SK-N-SH treated with all-trans-retinoic acid at 6 μM for 48 hours (cell line): ENCODE results near the gene TMCC3.
A peak's percentile ranks its signal among the peaks of the same experiment; 100 is the strongest.

Experiments used
- ATAC-seq: fragments of 200-7000 bp; cut with Tn5 transposase; 3 replicates; pipeline ENCODE4 v1.9.1; 2020; ENCODE audit warnings: mild to moderate bottlenecking, moderate library complexity
- ARNTL ChIP-seq: fragments of 450-650 bp; formaldehyde crosslinking; IDR thresholded peaks from 2 replicates; pipeline ENCODE4 v1.5.0; 2020; ENCODE audit warnings: low read depth, mild to moderate bottlenecking, moderate library complexity, borderline replicate concordance
- CSDC2 ChIP-seq: fragments of 250-450 bp; sonication (Bioruptor Pico); IDR thresholded peaks from 2 replicates; pipeline ENCODE4 v1.5.0; 2020; ENCODE audit warnings: mild to moderate bottlenecking, moderate library complexity
- ESRRG ChIP-seq: fragments of 250-450 bp; sonication (Bioruptor Pico); IDR thresholded peaks from 2 replicates; pipeline ENCODE4 v1.6.1; 2021; ENCODE audit warnings: mild to moderate bottlenecking
- GLIS3 ChIP-seq: fragments of 250-450 bp; sonication (Bioruptor Pico); IDR thresholded peaks from 2 replicates; pipeline ENCODE4 v1.5.0; 2020; ENCODE audit warnings: mild to moderate bottlenecking, moderate library complexity
- OSR1 ChIP-seq: fragments of 250-450 bp; sonication (Bioruptor Pico); IDR thresholded peaks from 2 replicates; pipeline ENCODE4 v1.8.0; 2022; ENCODE audit warnings: moderate library complexity, mild to moderate bottlenecking, inconsistent platforms
- PPARA ChIP-seq: fragments of 250-450 bp; sonication (Bioruptor Pico); IDR thresholded peaks from 2 replicates; pipeline ENCODE4 v1.5.0; 2020; ENCODE audit warnings: mild to moderate bottlenecking, borderline replicate concordance
- RARB ChIP-seq: fragments of 250-450 bp; sonication (Bioruptor Pico); IDR thresholded peaks from 2 replicates; pipeline ENCODE4 v1.8.0; 2021; ENCODE audit warnings: mild to moderate bottlenecking, moderate library complexity
- SNAI2 ChIP-seq: fragments of 250-450 bp; sonication (Bioruptor Pico); IDR thresholded peaks from 2 replicates; pipeline ENCODE4 v1.5.0; 2020; ENCODE audit warnings: mild to moderate bottlenecking, moderate library complexity
- TCF4 ChIP-seq: fragments of 250-450 bp; sonication (Bioruptor Pico); IDR thresholded peaks from 2 replicates; pipeline ENCODE4 v1.8.0; 2021; ENCODE audit warnings: mild to moderate bottlenecking, moderate library complexity, borderline replicate concordance
- TOX ChIP-seq: fragments of 250-450 bp; sonication (Bioruptor Pico); IDR thresholded peaks from 2 replicates; pipeline ENCODE4 v1.8.0; 2021; ENCODE audit warnings: mild to moderate bottlenecking, moderate library complexity, borderline replicate concordance
- ZC3H10 ChIP-seq: fragments of 250-450 bp; sonication (Bioruptor Pico); IDR thresholded peaks from 2 replicates; pipeline ENCODE4 v1.5.1; 2021; ENCODE audit warnings: mild to moderate bottlenecking, moderate library complexity
- ZFP3 ChIP-seq: fragments of 250-450 bp; sonication (Bioruptor Pico); IDR thresholded peaks from 2 replicates; pipeline ENCODE4 v1.5.0; 2020; ENCODE audit warnings: mild to moderate bottlenecking, moderate library complexity
- ZFP30 ChIP-seq: fragments of 450-650 bp; formaldehyde crosslinking; IDR thresholded peaks from 2 replicates; pipeline ENCODE4 v1.5.0; 2022; ENCODE audit warnings: mild to moderate bottlenecking, moderate library complexity
- ZNF565 ChIP-seq: fragments of 450-650 bp; formaldehyde crosslinking; conservative IDR thresholded peaks from 2 replicates; pipeline ENCODE4 v1.5.0; 2020; ENCODE audit warnings: low read depth, mild to moderate bottlenecking, moderate library complexity
- ZNF8 ChIP-seq: fragments of 450-650 bp; formaldehyde crosslinking; IDR thresholded peaks from 2 replicates; pipeline ENCODE4 v1.5.0; 2020; ENCODE audit warnings: mild to moderate bottlenecking, moderate library complexity
- TF ChIP-seq, protein P1 (sequence below): fragments of 250-450 bp; sonication (Bioruptor Pico); IDR thresholded peaks from 2 replicates; pipeline ENCODE4 v1.5.0; 2020; ENCODE audit warnings: mild to moderate bottlenecking, moderate library complexity
- TF ChIP-seq, protein P2 (sequence below): fragments of 250-450 bp; sonication (Bioruptor Pico); IDR thresholded peaks from 2 replicates; pipeline ENCODE4 v1.5.1; 2021; ENCODE audit warnings: mild to moderate bottlenecking, moderate library complexity
- TF ChIP-seq, protein P3 (sequence below): fragments of 250-450 bp; sonication (Bioruptor Pico); IDR thresholded peaks from 2 replicates; pipeline ENCODE4 v1.5.1; 2020; ENCODE audit warnings: low read depth, mild to moderate bottlenecking, moderate library complexity
- TF ChIP-seq, protein P4 (sequence below): fragments of 250-450 bp; sonication (Bioruptor Pico); IDR thresholded peaks from 2 replicates; pipeline ENCODE4 v1.8.0; 2021; ENCODE audit warnings: low read depth, mild to moderate bottlenecking, moderate library complexity, borderline replicate concordance

The TMCC3 gene

DNA sequence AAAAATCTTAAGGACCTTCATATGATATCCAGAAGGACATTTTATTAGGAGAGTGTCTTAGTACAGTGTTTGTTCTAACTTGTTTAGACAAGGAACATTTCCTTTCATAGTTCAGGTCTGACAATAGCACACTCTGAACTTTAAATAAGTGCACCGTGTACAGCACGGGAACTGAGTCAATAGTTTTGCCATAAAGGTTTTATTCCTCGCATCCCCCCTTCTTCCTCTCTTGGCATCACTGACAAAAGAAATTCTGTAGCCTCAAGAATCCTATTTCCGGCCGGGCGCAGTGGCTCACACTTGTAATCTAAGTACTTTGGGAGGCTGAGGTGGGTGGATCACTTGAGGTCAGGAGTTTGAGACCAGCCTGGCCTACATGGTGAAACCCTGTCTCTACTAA is 58.3 kb downstream of the TMCC3 start:
- no peak for ATAC-seq
- TF ChIP-seq ESRRG (no peak), ZFP3 (CRISPR knock-in tag) (no peak), RARB (no peak), GLIS3 (CRISPR knock-in tag) (no peak), OSR1 (CRISPR knock-in tag) (no peak), ZNF565 (no peak)
- TF ChIP-seq, protein P1, sequence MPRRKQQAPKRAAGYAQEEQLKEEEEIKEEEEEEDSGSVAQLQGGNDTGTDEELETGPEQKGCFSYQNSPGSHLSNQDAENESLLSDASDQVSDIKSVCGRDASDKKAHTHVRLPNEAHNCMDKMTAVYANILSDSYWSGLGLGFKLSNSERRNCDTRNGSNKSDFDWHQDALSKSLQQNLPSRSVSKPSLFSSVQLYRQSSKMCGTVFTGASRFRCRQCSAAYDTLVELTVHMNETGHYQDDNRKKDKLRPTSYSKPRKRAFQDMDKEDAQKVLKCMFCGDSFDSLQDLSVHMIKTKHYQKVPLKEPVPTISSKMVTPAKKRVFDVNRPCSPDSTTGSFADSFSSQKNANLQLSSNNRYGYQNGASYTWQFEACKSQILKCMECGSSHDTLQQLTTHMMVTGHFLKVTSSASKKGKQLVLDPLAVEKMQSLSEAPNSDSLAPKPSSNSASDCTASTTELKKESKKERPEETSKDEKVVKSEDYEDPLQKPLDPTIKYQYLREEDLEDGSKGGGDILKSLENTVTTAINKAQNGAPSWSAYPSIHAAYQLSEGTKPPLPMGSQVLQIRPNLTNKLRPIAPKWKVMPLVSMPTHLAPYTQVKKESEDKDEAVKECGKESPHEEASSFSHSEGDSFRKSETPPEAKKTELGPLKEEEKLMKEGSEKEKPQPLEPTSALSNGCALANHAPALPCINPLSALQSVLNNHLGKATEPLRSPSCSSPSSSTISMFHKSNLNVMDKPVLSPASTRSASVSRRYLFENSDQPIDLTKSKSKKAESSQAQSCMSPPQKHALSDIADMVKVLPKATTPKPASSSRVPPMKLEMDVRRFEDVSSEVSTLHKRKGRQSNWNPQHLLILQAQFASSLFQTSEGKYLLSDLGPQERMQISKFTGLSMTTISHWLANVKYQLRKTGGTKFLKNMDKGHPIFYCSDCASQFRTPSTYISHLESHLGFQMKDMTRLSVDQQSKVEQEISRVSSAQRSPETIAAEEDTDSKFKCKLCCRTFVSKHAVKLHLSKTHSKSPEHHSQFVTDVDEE: no peak

DNA sequence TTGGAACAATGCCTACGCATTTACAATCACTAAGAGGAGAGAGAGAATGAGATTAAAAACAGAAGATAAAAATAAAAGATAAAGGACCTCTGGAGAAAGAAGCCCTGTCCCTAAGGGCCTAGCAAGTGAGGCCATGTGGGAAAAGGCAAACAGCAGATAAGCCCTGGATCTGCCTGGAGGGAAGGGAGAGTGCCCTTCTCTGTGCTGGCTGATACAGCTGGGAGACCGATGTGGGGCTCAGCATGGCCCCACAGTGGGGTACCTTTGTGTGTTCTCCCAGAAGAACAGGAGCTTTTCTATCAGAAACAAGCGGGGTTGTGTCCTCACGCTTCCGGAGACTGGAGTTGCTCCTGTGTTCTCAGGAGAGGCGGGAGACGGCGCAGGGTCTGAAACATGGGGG is 59.9 kb downstream of the TMCC3 start:
- TF ChIP-seq, protein P1: 0 out of 2 replicates have a peak, but pooled peaks have one; percentile 15
- TF ChIP-seq ZFP30 (CRISPR knock-in tag): no peak
- peak; percentile 78; the same call in 1 of the 2 replicates for TF ChIP-seq TCF4 (CRISPR knock-in tag)
- no peak for ATAC-seq

DNA sequence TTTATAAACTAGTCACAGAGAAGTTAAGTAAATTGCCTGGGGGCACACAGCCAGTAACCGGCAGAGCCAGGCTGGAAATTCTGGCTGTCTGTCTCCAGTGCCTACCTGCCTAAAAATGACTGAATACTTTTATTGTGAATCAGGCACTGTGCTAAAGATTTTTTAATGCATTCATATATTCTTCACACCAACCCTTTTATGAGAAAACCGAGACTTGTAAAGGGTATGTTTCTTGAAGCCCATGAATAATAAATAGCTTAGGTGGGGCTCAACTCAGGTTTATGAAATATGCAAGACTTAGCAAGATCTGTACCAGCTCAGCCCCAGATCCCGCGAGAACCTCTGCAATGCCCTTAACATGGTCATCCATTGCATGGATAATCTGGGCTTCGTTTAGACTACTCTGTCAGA is 60.8 kb downstream of the TMCC3 start:
- ATAC-seq: no peak
- TF ChIP-seq, protein P1: no peak
- TF ChIP-seq, protein P2, sequence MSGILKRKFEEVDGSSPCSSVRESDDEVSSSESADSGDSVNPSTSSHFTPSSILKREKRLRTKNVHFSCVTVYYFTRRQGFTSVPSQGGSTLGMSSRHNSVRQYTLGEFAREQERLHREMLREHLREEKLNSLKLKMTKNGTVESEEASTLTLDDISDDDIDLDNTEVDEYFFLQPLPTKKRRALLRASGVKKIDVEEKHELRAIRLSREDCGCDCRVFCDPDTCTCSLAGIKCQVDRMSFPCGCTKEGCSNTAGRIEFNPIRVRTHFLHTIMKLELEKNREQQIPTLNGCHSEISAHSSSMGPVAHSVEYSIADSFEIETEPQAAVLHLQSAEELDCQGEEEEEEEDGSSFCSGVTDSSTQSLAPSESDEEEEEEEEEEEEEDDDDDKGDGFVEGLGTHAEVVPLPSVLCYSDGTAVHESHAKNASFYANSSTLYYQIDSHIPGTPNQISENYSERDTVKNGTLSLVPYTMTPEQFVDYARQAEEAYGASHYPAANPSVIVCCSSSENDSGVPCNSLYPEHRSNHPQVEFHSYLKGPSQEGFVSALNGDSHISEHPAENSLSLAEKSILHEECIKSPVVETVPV (CRISPR knock-in tag): no peak
- TF ChIP-seq, protein P3, sequence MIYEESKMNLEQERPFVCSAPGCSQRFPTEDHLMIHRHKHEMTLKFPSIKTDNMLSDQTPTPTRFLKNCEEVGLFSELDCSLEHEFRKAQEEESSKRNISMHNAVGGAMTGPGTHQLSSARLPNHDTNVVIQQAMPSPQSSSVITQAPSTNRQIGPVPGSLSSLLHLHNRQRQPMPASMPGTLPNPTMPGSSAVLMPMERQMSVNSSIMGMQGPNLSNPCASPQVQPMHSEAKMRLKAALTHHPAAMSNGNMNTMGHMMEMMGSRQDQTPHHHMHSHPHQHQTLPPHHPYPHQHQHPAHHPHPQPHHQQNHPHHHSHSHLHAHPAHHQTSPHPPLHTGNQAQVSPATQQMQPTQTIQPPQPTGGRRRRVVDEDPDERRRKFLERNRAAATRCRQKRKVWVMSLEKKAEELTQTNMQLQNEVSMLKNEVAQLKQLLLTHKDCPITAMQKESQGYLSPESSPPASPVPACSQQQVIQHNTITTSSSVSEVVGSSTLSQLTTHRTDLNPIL (CRISPR knock-in tag): no peak
- no peak for TF ChIP-seq ZC3H10 (CRISPR knock-in tag)
- no peak for TF ChIP-seq PPARA (CRISPR knock-in tag)
- TF ChIP-seq SNAI2 (CRISPR knock-in tag): no peak
- TF ChIP-seq OSR1 (CRISPR knock-in tag): no peak
- no peak for TF ChIP-seq RARB
- TF ChIP-seq ZNF565: no peak
- TF ChIP-seq CSDC2: no peak
- TF ChIP-seq ZFP30 (CRISPR knock-in tag): no peak
- no peak for TF ChIP-seq TOX (CRISPR knock-in tag)
- TF ChIP-seq ARNTL (CRISPR knock-in tag): no peak
- no peak for TF ChIP-seq TCF4 (CRISPR knock-in tag)
- no peak for TF ChIP-seq ZNF8 (CRISPR knock-in tag)
- TF ChIP-seq, protein P4, sequence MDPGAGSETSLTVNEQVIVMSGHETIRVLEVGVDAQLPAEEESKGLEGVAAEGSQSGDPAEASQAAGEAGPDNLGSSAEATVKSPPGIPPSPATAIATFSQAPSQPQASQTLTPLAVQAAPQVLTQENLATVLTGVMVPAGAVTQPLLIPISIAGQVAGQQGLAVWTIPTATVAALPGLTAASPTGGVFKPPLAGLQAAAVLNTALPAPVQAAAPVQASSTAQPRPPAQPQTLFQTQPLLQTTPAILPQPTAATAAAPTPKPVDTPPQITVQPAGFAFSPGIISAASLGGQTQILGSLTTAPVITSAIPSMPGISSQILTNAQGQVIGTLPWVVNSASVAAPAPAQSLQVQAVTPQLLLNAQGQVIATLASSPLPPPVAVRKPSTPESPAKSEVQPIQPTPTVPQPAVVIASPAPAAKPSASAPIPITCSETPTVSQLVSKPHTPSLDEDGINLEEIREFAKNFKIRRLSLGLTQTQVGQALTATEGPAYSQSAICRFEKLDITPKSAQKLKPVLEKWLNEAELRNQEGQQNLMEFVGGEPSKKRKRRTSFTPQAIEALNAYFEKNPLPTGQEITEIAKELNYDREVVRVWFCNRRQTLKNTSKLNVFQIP: no peak
- no peak for TF ChIP-seq ZFP3 (CRISPR knock-in tag)
